Measurements from ENCODE around the gene RBM33. TPM values are rescaled to one million over a fixed set of nuclear protein-coding genes. Genes with fewer than 3 reads are reported as not detected.

Gene RBM33
- total and polyA plus RNA-seq, 9 of the 15 experiments (the other 6 are each of a cell fraction or from before 2014, with no cell fraction given), result 4.4 to 80.7 (median 27.3) TPM

- H4K20me1 ChIP-seq (replicated peaks; ENCODE audit: control insufficient read depth, insufficient read depth, low read length), result peaks cover 18% of the 10 kb centered on the region
- peaks cover 0 to 33% of the 10 kb centered on the region in 2 experiments; a peak in 2 of 5 replicates for H3K4me1 ChIP-seq (replicated peaks in 1 of 2; ENCODE audit: control insufficient read depth in 2 of 2, insufficient read depth in 2 of 2, low read length in 2 of 2)
- H3K4me2 ChIP-seq (ENCODE audit: insufficient read depth, low read length), result no peak overlapping the region
- intact Hi-C loops (cut with micrococcal nuclease), result loop anchor here (10.0 kb wide), 1 partner anchor 843 kb away; the partner anchor contains the start of gene RNF32
- H3K9ac ChIP-seq (ENCODE audit: insufficient read depth in 1 of 2, low read depth in 2 of 2, low read length in 2 of 2), result no peak overlapping the region
- POLR2A ChIA-PET, result no interaction called here
- in situ Hi-C loops (cut with MboI), result loop anchor here (10.0 kb wide), 1 partner anchor 1473 kb away; no protein-coding TSS in a partner anchor
- FAIRE-seq, result no peak
- H3K79me2 ChIP-seq (ENCODE audit: control insufficient read depth, insufficient read depth, low read length), result no peaks in the 10 kb centered on the region
- no TSS peak for BruUV-seq (replicated peaks)
- CTCF ChIA-PET (ENCODE audit: low intra/inter-chr PET ratio), result interaction anchor here (0.6 kb wide), 1 partner anchor 1265 kb away, joined by 3 read pairs; no protein-coding TSS in a partner anchor
- no peaks in the 10 kb centered on the region for H3K9me1 ChIP-seq (ENCODE audit: control insufficient read depth, insufficient read depth, low read length)
- H3K27me3 ChIP-seq (ENCODE audit: control insufficient read depth in 2 of 2, insufficient read depth in 2 of 2, low read length in 2 of 2), result peaks cover 49 to 73% of the 10 kb centered on the region in 2 experiments
- no peak overlapping the region for H2AFZ ChIP-seq (ENCODE audit: low read depth, low read length)
- no peak overlapping the region for H3K27ac ChIP-seq (ENCODE audit: extremely low read depth, low read depth, low read length)
- WGBS (ENCODE audit: insufficient coverage, low coverage, missing lambda C conversion rate), result under 1% methylated on average over 6 of the region's 6 CpGs
- no peak overlapping the region for H3K4me3 ChIP-seq
- TF ChIP-seq SIRT6 (IDR thresholded peaks at IDR 0.05; ENCODE audit: low read depth, low read length) (no peak), MXD1 (CRISPR knock-in tag; IDR thresholded peaks at IDR 0.05; ENCODE audit: borderline replicate concordance, poor library complexity, severe bottlenecking) (no peak), GABPB1 (CRISPR knock-in tag; IDR thresholded peaks at IDR 0.05) (no peak), ZNF551 (CRISPR knock-in tag; IDR thresholded peaks at IDR 0.05) (no peak), ARID2 (IDR thresholded peaks at IDR 0.05) (no peak), ELF2 (CRISPR knock-in tag; IDR thresholded peaks at IDR 0.05) (no peak), HDAC2 (IDR thresholded peaks at IDR 0.05) (no peak), CBFA2T2 (conservative IDR thresholded peaks at IDR 0.05) (no peak), SOX6 (IDR thresholded peaks at IDR 0.05) (no peak), TFAP4 (CRISPR knock-in tag; IDR thresholded peaks at IDR 0.05; ENCODE audit: borderline replicate concordance) (no peak), DLX4 (CRISPR knock-in tag; IDR thresholded peaks at IDR 0.05) (no peak), ZNF511 (CRISPR knock-in tag; IDR thresholded peaks at IDR 0.05) (no peak), MTA3 (IDR thresholded peaks at IDR 0.05; ENCODE audit: borderline replicate concordance) (no peak), GABPA (tag; conservative IDR thresholded peaks at IDR 0.05; ENCODE audit: low read depth) (no peak), ILF3 (IDR thresholded peaks at IDR 0.05; ENCODE audit: borderline replicate concordance) (no peak)
- ATAC-seq, result no peak
- no peaks in the 10 kb centered on the region for H3K36me3 ChIP-seq (ENCODE audit: control insufficient read depth, insufficient read depth, low read length)
- no peak for DNase-seq (ENCODE audit: extremely low read depth in 1 of 4, low spot score in 3 of 4)
- H3K9me3 ChIP-seq (replicated peaks; ENCODE audit: control insufficient read depth, insufficient read depth, low read depth, low read length), result no peaks in the 10 kb centered on the region
Measured at GRCh38 chr7:155802291-155802690, 157.8 kb downstream of the RBM33 start.

Measured in K562 (cell line).